CD4-positive, alpha-beta T cell (primary cell): ENCODE data around the gene DUSP22. TPM values are rescaled to one million over a fixed set of nuclear protein-coding genes. Genes with fewer than 3 reads are reported as not detected.

ENCODE experiments used
- ATAC-seq: fragments of 200-7000 bp; cut with Tn5 transposase; one replicate; pipeline ENCODE4 v1.10.0; 2022; ENCODE audit warnings: mild to moderate bottlenecking; ENCODE audit not compliant: poor library complexity
- CTCF ChIA-PET: fragments of 350-600 bp; sonication (Branson Sonifier 250); formaldehyde crosslinking; loops from one replicate; lab custom pipeline; 2021; ENCODE audit warnings: antibody characterized with exemption, inconsistent platforms; lab: Charles Lee
- POLR2A ChIA-PET: fragments of 350-600 bp; sonication (Branson Sonifier 250); formaldehyde crosslinking; loops from one replicate; lab custom pipeline; 2021; ENCODE audit warnings: antibody characterized with exemption, inconsistent platforms; lab: Charles Lee
- DNase-seq, 14 experiments: peaks; one replicate each; pipeline ENCODE4 v3.0.0-alpha.2; 2013 to 2020; ENCODE audit warnings: mixed read lengths in 2 of 14
- H3K27ac ChIP-seq, 2 donors: one replicate each; pipeline versions ENCODE4 v1.5.1 to v1.7.0; 2013; ENCODE audit warnings: low read length in 2 of 2, low read depth in 1 of 2, mild to moderate bottlenecking in 1 of 2
- H3K27me3 ChIP-seq, 2 experiments: 1 replicate in 1 of 2; 2 replicates in 1 of 2; pipeline versions ENCODE4 v1.6.1 to v1.7.0; 2013; ENCODE audit warnings: low read length in 2 of 2, control low read depth in 1 of 2, mild to moderate bottlenecking in 1 of 2, moderate library complexity in 1 of 2; ENCODE audit not compliant: insufficient read depth in 2 of 2, control insufficient read depth in 1 of 2
- H3K36me3 ChIP-seq: one replicate; pipeline ENCODE4 v1.6.1; 2013; ENCODE audit warnings: low read length, control low read depth; ENCODE audit not compliant: insufficient read depth
- H3K4me1 ChIP-seq: one replicate; pipeline ENCODE4 v1.6.1; 2013; ENCODE audit warnings: low read length, control low read depth; ENCODE audit not compliant: insufficient read depth
- H3K4me3 ChIP-seq: one replicate; pipeline ENCODE4 v1.5.1; 2013; ENCODE audit warnings: mild to moderate bottlenecking, low read length, moderate library complexity
- H3K9me3 ChIP-seq, 2 experiments: 1 replicate in 1 of 2; 2 replicates in 1 of 2; pipeline versions ENCODE4 v1.6.1 to v1.7.0; 2013; ENCODE audit warnings: low read length in 2 of 2, mild to moderate bottlenecking in 2 of 2, control low read depth in 1 of 2, moderate library complexity in 1 of 2; ENCODE audit not compliant: control insufficient read depth in 1 of 2, insufficient read depth in 1 of 2
- H3K27ac Mint-ChIP-seq: one replicate; pipeline ENCODE4 v1.8.0; 2020; ENCODE audit warnings: mixed read lengths
- H3K27me3 Mint-ChIP-seq: one replicate; pipeline ENCODE4 v1.8.0; 2021; ENCODE audit warnings: mixed read lengths
- H3K36me3 Mint-ChIP-seq: one replicate; pipeline ENCODE4 v1.8.0; 2021; ENCODE audit warnings: low read depth, mixed read lengths
- H3K4me1 Mint-ChIP-seq: one replicate; pipeline ENCODE4 v1.8.0; 2021; ENCODE audit warnings: low read depth, mixed read lengths
- H3K4me3 Mint-ChIP-seq: one replicate; pipeline ENCODE4 v1.8.0; 2020; ENCODE audit warnings: mild to moderate bottlenecking, mixed read lengths
- H3K9me3 Mint-ChIP-seq: one replicate; pipeline ENCODE4 v1.8.0; 2020; ENCODE audit warnings: mixed read lengths
- intact Hi-C, 2 experiments: fragments of 100-400 bp; cut with DNase I in 1 of 2; cut with micrococcal nuclease in 1 of 2; formaldehyde crosslinking; loops; one replicate each; pipeline versions ENCODE4 v1.15.1 to v1.9.0; 2023 to 2025; cut with DNase I, micrococcal nuclease
- total RNA-seq, 174 experiments: library from RNA in 2 of 174; stranded (reverse) in 2 of 174; gene quantifications; one replicate each; pipeline ENCODE4 v1.2.3 and lab custom pipeline; 2021 to 2026
- TF ChIP-seq, protein P1 (sequence below): fragments of 200-600 bp; IDR thresholded peaks from one replicate; pipeline ENCODE4 v1.8.0; 2022; ENCODE audit warnings: antibody characterized with exemption, mild to moderate bottlenecking

Gene DUSP22
- total RNA-seq, 2 experiments from 2014 or later, result 25.4 to 26.3 TPM

DNA sequence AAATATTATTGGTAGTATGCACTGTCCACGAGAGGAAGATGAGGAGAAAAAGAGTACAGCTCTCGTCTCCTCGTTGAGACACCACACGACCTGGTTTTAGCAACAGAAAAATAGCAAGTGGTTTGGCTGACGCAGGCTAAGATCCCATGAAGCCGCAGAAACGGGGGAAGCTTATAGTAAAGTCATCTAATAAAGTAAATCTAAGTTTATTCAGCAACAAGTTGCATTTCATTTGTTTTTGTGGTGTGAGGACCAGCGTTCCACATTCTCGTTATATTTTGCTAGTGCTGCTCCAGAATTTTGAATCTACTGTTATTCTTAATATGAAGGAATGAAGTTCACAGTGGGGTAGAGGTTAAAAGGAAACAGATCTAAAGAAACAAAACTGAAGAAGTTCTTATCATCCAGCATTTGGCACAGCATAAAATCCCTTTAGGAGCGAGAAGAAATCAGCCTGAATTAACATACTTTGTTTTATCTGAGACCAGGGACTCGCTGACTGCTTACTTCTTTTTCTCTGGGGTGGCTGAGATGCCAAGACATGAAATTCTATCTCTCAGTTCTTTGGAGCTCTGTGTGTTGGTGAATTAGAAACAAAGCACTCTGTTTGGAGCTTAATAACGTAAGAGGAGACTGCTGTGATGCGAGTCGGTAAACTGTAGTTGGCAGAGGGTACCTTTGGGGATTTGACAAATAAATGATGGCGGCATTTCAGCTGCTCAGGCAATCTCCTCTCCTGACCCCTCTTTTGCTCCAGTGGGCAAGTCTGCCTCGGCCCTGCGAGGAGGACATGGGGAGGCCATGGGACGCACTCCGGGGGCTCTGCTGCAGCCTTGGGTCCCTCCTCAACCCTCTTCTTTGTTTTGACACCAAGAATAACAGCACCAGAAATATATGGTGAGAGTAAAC is 74.4 kb downstream of the DUSP22 start:
- ChIA-PET POLR2A (no interaction called here), CTCF (no interaction called here)
- no peak overlapping the region for H3K4me3 ChIP-seq
- intact Hi-C loops, result no loop called here
- ATAC-seq, result no peak
- H3K27me3 Mint-ChIP-seq, result peaks cover 15% of the 10 kb centered on the region
- H3K4me1 Mint-ChIP-seq, result no peaks in the 10 kb centered on the region
- no peak overlapping the region for H3K4me3 Mint-ChIP-seq
- DNase-seq, result no peak
- no peaks in the 10 kb centered on the region for H3K27me3 ChIP-seq
- H3K36me3 ChIP-seq, result no peaks in the 10 kb centered on the region
- peaks cover 5% of the 10 kb centered on the region for H3K9me3 Mint-ChIP-seq
- H3K9me3 ChIP-seq, result peaks cover 0 to 57% of the 10 kb centered on the region in 2 experiments
- no peak overlapping the region for H3K27ac ChIP-seq
- TF ChIP-seq, protein P1, sequence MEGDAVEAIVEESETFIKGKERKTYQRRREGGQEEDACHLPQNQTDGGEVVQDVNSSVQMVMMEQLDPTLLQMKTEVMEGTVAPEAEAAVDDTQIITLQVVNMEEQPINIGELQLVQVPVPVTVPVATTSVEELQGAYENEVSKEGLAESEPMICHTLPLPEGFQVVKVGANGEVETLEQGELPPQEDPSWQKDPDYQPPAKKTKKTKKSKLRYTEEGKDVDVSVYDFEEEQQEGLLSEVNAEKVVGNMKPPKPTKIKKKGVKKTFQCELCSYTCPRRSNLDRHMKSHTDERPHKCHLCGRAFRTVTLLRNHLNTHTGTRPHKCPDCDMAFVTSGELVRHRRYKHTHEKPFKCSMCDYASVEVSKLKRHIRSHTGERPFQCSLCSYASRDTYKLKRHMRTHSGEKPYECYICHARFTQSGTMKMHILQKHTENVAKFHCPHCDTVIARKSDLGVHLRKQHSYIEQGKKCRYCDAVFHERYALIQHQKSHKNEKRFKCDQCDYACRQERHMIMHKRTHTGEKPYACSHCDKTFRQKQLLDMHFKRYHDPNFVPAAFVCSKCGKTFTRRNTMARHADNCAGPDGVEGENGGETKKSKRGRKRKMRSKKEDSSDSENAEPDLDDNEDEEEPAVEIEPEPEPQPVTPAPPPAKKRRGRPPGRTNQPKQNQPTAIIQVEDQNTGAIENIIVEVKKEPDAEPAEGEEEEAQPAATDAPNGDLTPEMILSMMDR, result no peak
- no peak overlapping the region for H3K27ac Mint-ChIP-seq
- no peaks in the 10 kb centered on the region for H3K36me3 Mint-ChIP-seq
- no peaks in the 10 kb centered on the region for H3K4me1 ChIP-seq

DNA sequence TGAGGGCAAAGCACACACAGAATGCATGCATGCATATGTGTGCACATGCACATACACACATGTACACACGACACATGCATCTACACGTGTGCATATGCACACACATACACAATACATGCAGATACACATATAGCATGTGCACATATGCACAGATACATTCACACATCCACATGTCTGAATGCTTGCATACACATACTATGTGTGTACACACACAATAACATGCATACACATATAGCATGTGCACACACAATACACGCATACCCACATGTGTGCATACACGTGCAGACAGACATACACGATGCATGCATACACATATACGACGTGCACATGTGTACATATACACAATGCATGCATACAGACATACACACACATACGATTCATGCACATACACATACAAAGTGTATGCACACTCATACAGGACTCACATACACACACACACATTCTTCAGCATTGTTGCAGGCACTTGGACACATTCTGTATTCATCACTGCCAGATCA is 75.1 kb downstream of the DUSP22 start:
- H3K27ac ChIP-seq, result no peak overlapping the region
- no peak overlapping the region for H3K4me3 Mint-ChIP-seq
- ChIA-PET CTCF (no interaction called here), POLR2A (no interaction called here)
- H3K4me3 ChIP-seq, result no peak overlapping the region
- no peaks in the 10 kb centered on the region for H3K36me3 ChIP-seq
- no peak for ATAC-seq
- no peak for DNase-seq
- peaks cover 5% of the 10 kb centered on the region for H3K9me3 Mint-ChIP-seq
- H3K4me1 ChIP-seq, result no peaks in the 10 kb centered on the region
- TF ChIP-seq, protein P1, result no peak
- no peaks in the 10 kb centered on the region for H3K27me3 ChIP-seq
- peaks cover 15% of the 10 kb centered on the region for H3K27me3 Mint-ChIP-seq
- peaks cover 0 to 57% of the 10 kb centered on the region in 2 experiments for H3K9me3 ChIP-seq
- intact Hi-C loops, result no loop called here
- no peaks in the 10 kb centered on the region for H3K36me3 Mint-ChIP-seq
- no peak overlapping the region for H3K27ac Mint-ChIP-seq
- H3K4me1 Mint-ChIP-seq, result no peaks in the 10 kb centered on the region

DNA sequence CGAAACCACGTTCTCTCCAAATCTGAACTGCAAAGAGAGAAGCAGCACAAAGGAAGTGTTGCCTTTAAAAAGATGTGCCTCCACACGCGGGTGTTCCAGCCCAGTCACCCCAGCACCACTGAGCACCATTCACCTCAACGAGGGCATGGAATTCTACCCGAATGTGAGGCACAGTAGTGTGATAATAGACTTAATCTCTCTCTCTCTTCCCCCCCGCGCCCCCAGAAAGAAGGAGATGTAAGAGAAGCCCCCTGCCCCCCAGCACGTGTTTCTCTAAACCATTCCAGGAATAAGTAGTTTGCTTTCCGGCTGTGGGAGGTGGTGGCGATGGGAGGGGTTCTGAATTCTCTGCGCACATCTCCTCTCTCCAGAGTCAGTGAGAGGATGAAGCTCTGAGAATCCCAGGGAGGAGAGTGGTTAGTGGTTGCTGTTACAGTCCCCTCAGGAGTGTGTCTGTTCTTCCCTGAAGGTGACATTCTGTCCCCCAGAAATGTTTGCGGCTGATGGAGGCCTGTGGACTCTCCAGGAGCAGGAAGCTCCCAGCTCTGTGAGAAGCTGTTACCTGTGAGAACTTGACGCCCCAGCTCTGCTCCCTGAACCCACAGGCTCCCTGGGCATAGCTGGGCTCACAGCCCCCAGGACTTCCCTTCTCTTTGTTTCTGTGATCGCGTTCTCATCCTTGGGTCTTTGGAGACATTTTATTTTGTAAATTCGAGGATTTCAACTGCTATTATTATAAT is 75.8 kb downstream of the DUSP22 start:
- intact Hi-C loops, result no loop called here
- no peak overlapping the region for H3K27ac Mint-ChIP-seq

More for the DNA sequence above, 75.8 kb downstream of the DUSP22 start:
- Histone ChIP-seq H3K27me3 (no peaks in the 10 kb centered on the region), H3K4me1 (peaks cover 4% of the 10 kb centered on the region), H3K36me3 (no peaks in the 10 kb centered on the region), H3K27ac (no peak overlapping the region), H3K9me3 (peaks cover 0 to 57% of the 10 kb centered on the region in 2 experiments), H3K4me3 (no peak overlapping the region)
- Mint-ChIP-seq H3K27me3 (peaks cover 20% of the 10 kb centered on the region), H3K9me3 (peaks cover 5% of the 10 kb centered on the region), H3K36me3 (no peaks in the 10 kb centered on the region), H3K4me1 (no peaks in the 10 kb centered on the region), H3K4me3 (no peak overlapping the region)
- ChIA-PET CTCF (no interaction called here), POLR2A (no interaction called here)
- DNase-seq, result no peak
- no peak for ATAC-seq
- TF ChIP-seq, protein P1, result no peak
